NT2/D1 (cell line): ENCODE data around the gene INHA.

Experiments used
- DNase-seq: peaks from one replicate; pipeline ENCODE4 v3.0.0-alpha.2; 2011; ENCODE audit warnings: low read depth, low spot score
- H3K27me3 ChIP-seq: 2 replicates; pipeline ENCODE4 v1.6.0; 2011; ENCODE audit warnings: mild to moderate bottlenecking; ENCODE audit not compliant: insufficient read length, insufficient read depth
- H3K36me3 ChIP-seq: 2 replicates; pipeline ENCODE4 v1.6.1; 2011; ENCODE audit warnings: mild to moderate bottlenecking, low read length, mixed read lengths; ENCODE audit not compliant: insufficient read depth, insufficient read length
- H3K4me1 ChIP-seq: 2 replicates; pipeline ENCODE4 v1.5.1; 2011; ENCODE audit not compliant: insufficient read depth, insufficient read length
- H3K4me3 ChIP-seq: 2 replicates; pipeline ENCODE4 v1.5.1; 2011; ENCODE audit warnings: low read depth; ENCODE audit not compliant: insufficient read length
- H3K9ac ChIP-seq: 2 replicates; pipeline ENCODE4 v1.6.0; 2011; ENCODE audit warnings: low read depth; ENCODE audit not compliant: insufficient read length
- H3K9me3 ChIP-seq: 2 replicates; pipeline ENCODE4 v1.5.1; 2011; ENCODE audit warnings: mild to moderate bottlenecking, low read length; ENCODE audit not compliant: insufficient read depth
- SUZ12 ChIP-seq: IDR thresholded peaks from 2 replicates; pipeline ENCODE4 v1.6.1; 2011; ENCODE audit not compliant: insufficient read length, insufficient read depth; ENCODE audit errors: extremely low read depth
- YY1 ChIP-seq: IDR thresholded peaks from 2 replicates; pipeline ENCODE4 v1.6.1; 2011; ENCODE audit not compliant: insufficient read length, insufficient read depth
- ZNF274 ChIP-seq: IDR thresholded peaks from 2 replicates; pipeline ENCODE4 v1.6.1; 2011; ENCODE audit warnings: mild to moderate bottlenecking, low read depth, low read length

Gene INHA

GRCh38 chr2:219612577-219613286 is 40.6 kb downstream of the INHA start:
- no peak overlapping the region for H3K9ac ChIP-seq
- H3K36me3 ChIP-seq = peaks cover 79% of the 10 kb centered on the region
- no peaks in the 10 kb centered on the region for H3K27me3 ChIP-seq
- TF ChIP-seq ZNF274 (no peak), SUZ12 (no peak), YY1 (no peak)
- no peak for DNase-seq
- peaks cover 15% of the 10 kb centered on the region for H3K4me1 ChIP-seq
- no peak overlapping the region for H3K4me3 ChIP-seq
- no peaks in the 10 kb centered on the region for H3K9me3 ChIP-seq

DNA sequence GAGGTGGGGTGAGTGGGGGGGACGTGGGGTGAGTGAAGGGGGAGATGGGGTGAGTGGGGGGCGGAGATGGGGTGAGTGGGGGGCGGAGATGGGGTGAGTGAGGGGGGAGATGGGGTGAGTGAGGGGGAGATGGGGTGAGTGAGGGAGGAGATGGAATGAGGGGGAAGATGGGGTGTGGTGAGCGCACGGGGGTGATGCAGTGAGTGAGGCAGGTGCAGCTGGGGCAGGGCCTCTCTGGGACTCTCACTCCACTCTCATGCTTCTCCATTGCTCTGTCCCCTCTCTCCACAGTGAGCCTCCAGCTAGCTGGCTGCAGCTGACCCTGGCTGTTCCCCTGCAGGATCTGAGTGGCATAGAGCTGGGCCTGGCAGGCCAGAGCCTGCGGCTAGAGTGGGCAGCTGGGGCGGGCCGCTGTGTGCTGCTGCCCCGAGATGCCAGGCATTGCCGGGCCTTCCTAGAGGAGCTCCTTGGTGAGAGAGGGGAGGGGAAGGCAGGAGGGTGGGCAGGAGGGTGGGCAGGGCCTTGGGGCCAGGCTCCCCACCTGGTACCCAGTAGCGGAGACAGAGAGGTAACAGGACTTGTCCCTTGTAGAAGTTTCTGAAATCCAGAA is 41.5 kb downstream of the INHA start:
- H3K9me3 ChIP-seq = no peaks in the 10 kb centered on the region
- no peak overlapping the region for H3K9ac ChIP-seq
- DNase-seq = no peak
- peaks cover 13% of the 10 kb centered on the region for H3K4me1 ChIP-seq
- no peaks in the 10 kb centered on the region for H3K27me3 ChIP-seq
- peaks cover 71% of the 10 kb centered on the region for H3K36me3 ChIP-seq
- no peak overlapping the region for H3K4me3 ChIP-seq
- no peak for TF ChIP-seq ZNF274
- TF ChIP-seq SUZ12 = no peak
- no peak for TF ChIP-seq YY1

DNA sequence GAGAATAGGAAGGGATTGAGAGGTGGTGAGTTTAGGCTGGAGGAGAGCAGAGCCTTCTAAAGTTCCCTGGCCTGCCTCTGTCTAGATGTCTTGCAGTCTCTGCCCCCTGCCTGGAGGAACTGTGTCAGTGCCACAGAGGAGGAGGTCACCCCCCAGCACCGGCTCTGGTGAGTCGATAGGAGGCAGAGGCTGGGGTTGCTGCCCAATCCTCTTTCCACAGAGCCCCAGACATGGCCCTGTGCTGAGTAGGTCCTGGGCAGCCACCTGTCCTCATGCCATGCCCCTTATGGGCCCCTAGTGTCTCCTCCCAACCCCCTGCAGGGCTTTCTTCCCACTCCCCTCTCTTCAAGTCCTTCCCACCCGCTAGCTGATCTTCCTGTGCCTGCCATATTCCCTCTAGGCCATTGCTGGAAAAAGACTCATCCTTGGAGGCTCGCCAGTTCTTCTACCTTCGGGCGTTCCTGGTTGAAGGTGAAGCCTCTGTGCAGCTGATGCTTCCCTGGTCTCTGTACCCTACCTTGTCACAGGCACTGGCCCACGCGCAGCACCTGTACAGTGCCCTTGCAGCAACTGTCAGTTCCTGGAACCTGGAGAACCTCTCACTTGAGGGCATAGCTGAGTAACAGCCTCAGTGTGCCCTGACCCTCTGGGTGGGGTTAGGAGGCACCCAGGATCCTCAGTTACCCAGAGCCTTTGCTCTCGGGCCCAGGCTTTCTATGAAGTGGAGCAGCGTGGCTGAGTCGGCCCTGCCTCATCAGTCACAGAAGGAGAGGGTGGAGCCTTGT is 42.2 kb downstream of the INHA start:
- Histone ChIP-seq H3K9ac (no peak overlapping the region), H3K27me3 (no peaks in the 10 kb centered on the region), H3K36me3 (peaks cover 64% of the 10 kb centered on the region), H3K4me1 (peaks cover 12% of the 10 kb centered on the region), H3K9me3 (no peaks in the 10 kb centered on the region), H3K4me3 (no peak overlapping the region)
- no peak for DNase-seq
- no peak for TF ChIP-seq SUZ12
- TF ChIP-seq ZNF274 = no peak
- TF ChIP-seq YY1 = no peak

GRCh38 chr2:219615036-219615435 is 42.9 kb downstream of the INHA start:
- H3K4me1 ChIP-seq = peaks cover 10% of the 10 kb centered on the region
- H3K9ac ChIP-seq = no peak overlapping the region
- no peaks in the 10 kb centered on the region for H3K27me3 ChIP-seq
- TF ChIP-seq ZNF274 (no peak), YY1 (no peak), SUZ12 (no peak)
- H3K4me3 ChIP-seq = no peak overlapping the region
- H3K9me3 ChIP-seq = no peaks in the 10 kb centered on the region
- H3K36me3 ChIP-seq = peaks cover 59% of the 10 kb centered on the region
- no peak for DNase-seq

- Histone ChIP-seq H3K9me3 (no peaks in the 10 kb centered on the region), H3K36me3 (peaks cover 54% of the 10 kb centered on the region), H3K4me3 (no peak overlapping the region), H3K27me3 (no peaks in the 10 kb centered on the region), H3K4me1 (peaks cover 10% of the 10 kb centered on the region), H3K9ac (no peak overlapping the region)
- no peak for DNase-seq
- TF ChIP-seq ZNF274 = no peak
Measured at GRCh38 chr2:219615894-219616293, 43.8 kb downstream of the INHA start.

- no peak overlapping the region for H3K9ac ChIP-seq
- TF ChIP-seq YY1 = no peak
- no peak for TF ChIP-seq SUZ12
- TF ChIP-seq ZNF274 = no peak
- H3K4me1 ChIP-seq = peaks cover 10% of the 10 kb centered on the region
Measured at GRCh38 chr2:219616550-219616949, 44.4 kb downstream of the INHA start.

DNA sequence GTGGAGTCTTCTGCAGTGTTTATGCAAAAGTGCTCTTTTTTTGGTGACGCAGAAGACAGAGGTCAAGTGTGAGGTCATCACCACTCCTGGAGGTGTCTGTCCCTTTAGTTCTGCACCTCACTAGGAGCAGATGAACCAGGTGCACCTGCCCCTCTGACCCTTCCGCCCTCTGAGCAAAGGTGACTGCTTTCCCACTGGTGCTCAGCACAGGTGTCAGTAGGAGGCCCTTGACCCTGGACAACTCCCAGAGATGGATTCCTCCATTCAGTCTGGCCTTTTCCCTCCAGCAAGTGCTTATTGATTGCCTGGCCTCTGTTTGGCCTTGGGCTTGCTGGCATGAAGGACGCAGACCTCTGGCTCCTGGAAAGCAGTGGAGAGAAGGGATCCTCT is 46.6 kb downstream of the INHA start:
- H3K4me1 ChIP-seq = peaks cover 8% of the 10 kb centered on the region
- no peak overlapping the region for H3K4me3 ChIP-seq
- H3K9me3 ChIP-seq = no peaks in the 10 kb centered on the region
- peaks cover 30% of the 10 kb centered on the region for H3K36me3 ChIP-seq
- no peak overlapping the region for H3K9ac ChIP-seq
- TF ChIP-seq YY1 (no peak), SUZ12 (no peak), ZNF274 (no peak)
- DNase-seq = no peak
- no peaks in the 10 kb centered on the region for H3K27me3 ChIP-seq

More at GRCh38 chr2:219616550-219616949, 44.4 kb downstream of the INHA start:
- Histone ChIP-seq H3K4me3 (no peak overlapping the region), H3K9me3 (no peaks in the 10 kb centered on the region), H3K27me3 (no peaks in the 10 kb centered on the region), H3K36me3 (peaks cover 48% of the 10 kb centered on the region)
- DNase-seq = no peak
